Right atrium auricular region (tissue), 2 donors: ENCODE measurements around the gene IFITM1. TPM values are rescaled to one million over a fixed set of nuclear protein-coding genes. Genes with fewer than 3 reads are reported as not detected.

Source experiments
- DNase-seq: peaks from one replicate; pipeline ENCODE4 v3.0.0-alpha.2; 2019; ENCODE audit warnings: low spot score
- H3K27ac ChIP-seq, 2 donors: fragments of 200-600 bp; sonication (generic); 1 replicate in 1 of 2; 2 replicates in 1 of 2; pipeline ENCODE4 v1.5.1; 2016 to 2019
- H3K27me3 ChIP-seq, 2 donors: fragments of 200-600 bp; sonication (generic); one replicate each; pipeline versions ENCODE4 v1.5.1 to v1.6.0; 2017 to 2019
- H3K36me3 ChIP-seq: fragments of 200-600 bp; sonication (generic); one replicate; pipeline ENCODE4 v1.5.1; 2016
- H3K4me1 ChIP-seq, 2 donors: fragments of 200-600 bp; sonication (generic); one replicate each; pipeline versions ENCODE4 v1.5.1 to v1.6.0; 2017 to 2019
- H3K4me3 ChIP-seq, 2 donors: fragments of 200-600 bp; sonication (generic); 1 replicate in 1 of 2; 2 replicates in 1 of 2; pipeline ENCODE4 v1.5.1; 2017 to 2019; ENCODE audit warnings: mild to moderate bottlenecking in 1 of 2, moderate library complexity in 1 of 2
- H3K9me3 ChIP-seq, 2 donors: fragments of 200-600 bp; sonication (generic); one replicate each; pipeline ENCODE4 v1.5.1; 2019
- CTCF ChIP-seq, 2 donors: fragments of 200-600 bp; sonication (generic); IDR thresholded peaks; one replicate each; pipeline ENCODE4 v1.5.1; 2019; ENCODE audit warnings: antibody characterized with exemption in 2 of 2
- total RNA-seq, 2 donors: library from RNA; depleted of rRNA; stranded (reverse); fragments of >200 nt; gene quantifications; one replicate each; pipeline ENCODE4 v1.1.0, GENCODE V29; 2016

The IFITM1 gene
- total RNA-seq, 2 donors from 2014 or later = 82.3 to 241 TPM

- peak overlapping the region; percentile 60 to 65 for H3K27ac ChIP-seq
- no peaks in the 10 kb centered on the region for H3K36me3 ChIP-seq
- no peaks in the 10 kb centered on the region for H3K9me3 ChIP-seq
- no peaks in the 10 kb centered on the region for H3K27me3 ChIP-seq
- no peak for TF ChIP-seq CTCF (IDR thresholded peaks at IDR 0.05)
- DNase-seq = no peak
- H3K4me3 ChIP-seq = peak overlapping the region; percentile 62 to 79
- peaks cover 0 to 23% of the 10 kb centered on the region in 2 donors for H3K4me1 ChIP-seq
Observed at GRCh38 chr11:289398-289711, 24.5 kb upstream of the IFITM1 start.

GRCh38 chr11:289712-290620 is 23.9 kb upstream of the IFITM1 start:
- DNase-seq = no peak
- Histone ChIP-seq H3K36me3 (no peaks in the 10 kb centered on the region), H3K27ac (peak overlapping the region; percentile 60 to 65), H3K4me3 (peak overlapping the region; percentile 62 to 79), H3K4me1 (peaks cover 0 to 23% of the 10 kb centered on the region in 2 donors), H3K9me3 (no peaks in the 10 kb centered on the region), H3K27me3 (no peaks in the 10 kb centered on the region)
- TF ChIP-seq CTCF (IDR thresholded peaks at IDR 0.05) = no peak

- DNase-seq = no peak
- peaks cover 0 to 23% of the 10 kb centered on the region in 2 donors for H3K4me1 ChIP-seq
- no peak for TF ChIP-seq CTCF (IDR thresholded peaks at IDR 0.05)
- H3K27ac ChIP-seq = no peak overlapping the region
- H3K4me3 ChIP-seq = no peak overlapping the region
- H3K36me3 ChIP-seq = no peaks in the 10 kb centered on the region
- no peaks in the 10 kb centered on the region for H3K9me3 ChIP-seq
- no peaks in the 10 kb centered on the region for H3K27me3 ChIP-seq
Observed at GRCh38 chr11:290621-291231, 23.1 kb upstream of the IFITM1 start.

GRCh38 chr11:291281-292210 is 22.3 kb upstream of the IFITM1 start:
- Histone ChIP-seq H3K36me3 (no peaks in the 10 kb centered on the region), H3K9me3 (no peaks in the 10 kb centered on the region), H3K4me1 (peaks cover 0 to 23% of the 10 kb centered on the region in 2 donors), H3K4me3 (no peak overlapping the region), H3K27ac (no peak overlapping the region), H3K27me3 (no peaks in the 10 kb centered on the region)
- TF ChIP-seq CTCF (IDR thresholded peaks at IDR 0.05) = no peak
- no peak for DNase-seq

GRCh38 chr11:292211-293121 is 21.4 kb upstream of the IFITM1 start:
- H3K36me3 ChIP-seq = no peaks in the 10 kb centered on the region
- no peaks in the 10 kb centered on the region for H3K27me3 ChIP-seq
- H3K9me3 ChIP-seq = no peaks in the 10 kb centered on the region
- no peak overlapping the region for H3K27ac ChIP-seq
- no peak for TF ChIP-seq CTCF (IDR thresholded peaks at IDR 0.05)
- H3K4me3 ChIP-seq = no peak overlapping the region
- peaks cover 0 to 23% of the 10 kb centered on the region in 2 donors for H3K4me1 ChIP-seq
- no peak for DNase-seq
